Upper lobe of left lung (tissue), 6 donors: ENCODE results near the gene KRTAP9-3. TPM values are rescaled to one million over a fixed set of nuclear protein-coding genes. Genes with fewer than 3 reads are reported as not detected.
"Not testable (repeated sequence)": the region's sequence is repeated elsewhere in the genome, so short reads cannot be mapped to it uniquely, and the experiment has no call there.

Source experiments
- ATAC-seq, 2 donors: fragments of 200-7000 bp; cut with Tn5 transposase; one replicate each; pipeline ENCODE4 v1.9.1; 2022; ENCODE audit warnings: mild to moderate bottlenecking in 2 of 2, moderate library complexity in 2 of 2; ENCODE audit not compliant: low FRiP score in 2 of 2
- DNase-seq, 2 donors: peaks; one replicate each; pipeline ENCODE4 v3.0.0-alpha.2; 2019 to 2020
- H3K27ac ChIP-seq, 4 donors: fragments of 200-600 bp; sonication (generic); one replicate each; pipeline ENCODE4 v1.5.1; 2016 to 2019
- H3K27me3 ChIP-seq, 4 donors: fragments of 200-600 bp; sonication (generic); one replicate each; pipeline ENCODE4 v1.5.1; 2017 to 2019
- H3K36me3 ChIP-seq, 4 donors: fragments of 200-600 bp; sonication (generic); one replicate each; pipeline ENCODE4 v1.5.1; 2016 to 2019
- H3K4me1 ChIP-seq, 4 donors: fragments of 200-600 bp; sonication (generic); one replicate each; pipeline ENCODE4 v1.5.1; 2018 to 2019
- H3K4me3 ChIP-seq, 4 donors: fragments of 200-600 bp; sonication (generic); one replicate each; pipeline ENCODE4 v1.5.1; 2017 to 2019; ENCODE audit warnings: mild to moderate bottlenecking in 2 of 4, moderate library complexity in 1 of 4
- H3K9me3 ChIP-seq, 4 donors: fragments of 200-600 bp; sonication (generic); one replicate each; pipeline ENCODE4 v1.5.1; 2018 to 2019
- CTCF ChIP-seq, 6 experiments: fragments of 450-650 bp in 4 of 6; fragments of 200-600 bp in 2 of 6; sonication (generic) in 2 of 6; IDR thresholded peaks; one replicate each; pipeline ENCODE4 v1.5.1; 2016 to 2019; ENCODE audit warnings: antibody characterized with exemption in 6 of 6
- EP300 ChIP-seq, 4 donors: sonication (generic); formaldehyde crosslinking; IDR thresholded peaks; one replicate each; pipeline ENCODE4 v1.5.1; 2017; ENCODE audit warnings: antibody characterized with exemption in 4 of 4, control low read depth in 2 of 4
- POLR2A ChIP-seq, 4 donors: fragments of 450-650 bp; IDR thresholded peaks; one replicate each; pipeline ENCODE4 v1.5.1; 2016 to 2017; ENCODE audit warnings: antibody characterized with exemption in 4 of 4, mild to moderate bottlenecking in 2 of 4
- POLR2AphosphoS5 ChIP-seq, 2 donors: sonication (generic); formaldehyde crosslinking; IDR thresholded peaks; one replicate each; pipeline ENCODE4 v1.5.1; 2017; ENCODE audit warnings: antibody characterized with exemption in 2 of 2
- whole genome bisulfite sequencing, 2 donors: methylation state at CpG; one replicate each; pipeline ENCODE4 v1.1.5; 2017 to 2018; 5-methylcytosine and 5-hydroxymethylcytosine counted together
- total RNA-seq, 6 donors: library from RNA; depleted of rRNA in 4 of 6; stranded (reverse); fragments of >200 nt in 4 of 6; gene quantifications; one replicate each; pipeline versions ENCODE4 v1.1.0 to v1.2.1, GENCODE V29; 2016 to 2021
- donor health status: DM: no; HTN: no; CAD: no; lungs with moderate emphysema.
- donor health status: DM: no; HTN: yes; CAD: no; lungs with severe emphysema.

KRTAP9-3 gene
- total RNA-seq, 6 donors from 2014 or later = not detected

GRCh38 chr17:41230094-41230493 lies 2.2 kb upstream of the KRTAP9-3 start:
- ATAC-seq (no peak), DNase-seq (no peak)
- Histone ChIP-seq H3K27me3 (no peaks in the 10 kb centered on the region), H3K4me1 (no peaks in the 10 kb centered on the region), H3K4me3 (no peak overlapping the region), H3K27ac (no peak overlapping the region), H3K9me3 (no peaks in the 10 kb centered on the region), H3K36me3 (no peaks in the 10 kb centered on the region)
- TF ChIP-seq CTCF (IDR thresholded peaks at IDR 0.05) = no peak
- no peak for TF ChIP-seq POLR2A (IDR thresholded peaks at IDR 0.05)
- no peak for TF ChIP-seq POLR2AphosphoS5 (IDR thresholded peaks at IDR 0.05)
- TF ChIP-seq EP300 (IDR thresholded peaks at IDR 0.05) = no peak

- ATAC-seq = no peak
- Histone ChIP-seq H3K27me3 (no peaks in the 10 kb centered on the region), H3K4me1 (no peaks in the 10 kb centered on the region), H3K4me3 (no peak overlapping the region), H3K27ac (no peak overlapping the region), H3K9me3 (no peaks in the 10 kb centered on the region), H3K36me3 (no peaks in the 10 kb centered on the region)
- DNase-seq = no peak
- TF ChIP-seq POLR2AphosphoS5 (IDR thresholded peaks at IDR 0.05) = no peak
- TF ChIP-seq CTCF (IDR thresholded peaks at IDR 0.05) = no peak
- TF ChIP-seq EP300 (IDR thresholded peaks at IDR 0.05) = no peak
- no peak for TF ChIP-seq POLR2A (IDR thresholded peaks at IDR 0.05)
- WGBS, 2 donors = 83 to 92% methylated on average over 6 of the region's 6 CpGs
These were observed 518 bp upstream of the KRTAP9-3 start for GRCh38 chr17:41231731-41232130.

- not testable (repeated sequence) for H3K9me3 ChIP-seq, H3K27me3 ChIP-seq, ATAC-seq, DNase-seq, H3K36me3 ChIP-seq, H3K4me3 ChIP-seq, H3K4me1 ChIP-seq, H3K27ac ChIP-seq
- WGBS, 2 donors = 74 to 86% methylated on average over 4 of the region's 4 CpGs
These were observed 4.9 kb downstream of the KRTAP9-3 start for GRCh38 chr17:41237116-41237515.

- ATAC-seq = not testable (repeated sequence)
- peak in 1 of 2 donors; percentile 48 for DNase-seq
- 34% methylated on average over 3 of the region's 3 CpGs; no CpG with 5 or more reads in 1 of the 2 donors for WGBS, 2 donors
These were observed 5.7 kb downstream of the KRTAP9-3 start, which contains the start of gene KRTAP9-8 for GRCh38 chr17:41237949-41238437. TSS of gene KRTAP9-8 (plus strand) at chr17:41237999. CDS start at chr17:41238052, 53 bp downstream.

GRCh38 chr17:41246995-41247787 lies 14.9 kb downstream of the KRTAP9-3 start:
- ATAC-seq, H3K4me1 ChIP-seq, H3K9me3 ChIP-seq, H3K36me3 ChIP-seq, H3K27me3 ChIP-seq, H3K4me3 ChIP-seq, H3K27ac ChIP-seq, DNase-seq: not testable (repeated sequence)
- 45 to 47% methylated on average over 2 of the region's 2 CpGs for WGBS, 2 donors

More at GRCh38 chr17:41237949-41238437, 5.7 kb downstream of the KRTAP9-3 start, which contains the start of gene KRTAP9-8:
- not testable (repeated sequence) for H3K4me3 ChIP-seq, H3K27me3 ChIP-seq, H3K4me1 ChIP-seq, H3K9me3 ChIP-seq, H3K36me3 ChIP-seq, H3K27ac ChIP-seq

- not testable (repeated sequence) for H3K9me3 ChIP-seq, ATAC-seq, H3K4me1 ChIP-seq, H3K27ac ChIP-seq, H3K4me3 ChIP-seq, H3K36me3 ChIP-seq, H3K27me3 ChIP-seq
- 60% methylated on average over 2 of the region's 2 CpGs; no CpG with 5 or more reads in 1 of the 2 donors for WGBS, 2 donors
- peak in 1 of 2 donors; percentile 61 for DNase-seq
These were observed 17.5 kb downstream of the KRTAP9-3 start, which contains the start of gene KRTAP9-4 for GRCh38 chr17:41249637-41250240. TSS of gene KRTAP9-4 (plus strand) at chr17:41249687. CDS start at chr17:41249721, 34 bp downstream.
